NCI-H146 treated with DMSO at 0.1 percent for 48 hours (cell line): Measurements from ENCODE around the gene PDLIM7.
A peak's percentile ranks its signal among the peaks of the same experiment; 100 is the strongest.
"Not testable (repeated sequence)": the region's sequence is repeated elsewhere in the genome, so short reads cannot be mapped to it uniquely, and the experiment has no call there.

Experiments
- DNase-seq: peaks from one replicate; lab custom pipeline; 2025; ENCODE audit not compliant: unreplicated experiment; lab: John Stamatoyannopoulos, UW

Gene PDLIM7, protein sequence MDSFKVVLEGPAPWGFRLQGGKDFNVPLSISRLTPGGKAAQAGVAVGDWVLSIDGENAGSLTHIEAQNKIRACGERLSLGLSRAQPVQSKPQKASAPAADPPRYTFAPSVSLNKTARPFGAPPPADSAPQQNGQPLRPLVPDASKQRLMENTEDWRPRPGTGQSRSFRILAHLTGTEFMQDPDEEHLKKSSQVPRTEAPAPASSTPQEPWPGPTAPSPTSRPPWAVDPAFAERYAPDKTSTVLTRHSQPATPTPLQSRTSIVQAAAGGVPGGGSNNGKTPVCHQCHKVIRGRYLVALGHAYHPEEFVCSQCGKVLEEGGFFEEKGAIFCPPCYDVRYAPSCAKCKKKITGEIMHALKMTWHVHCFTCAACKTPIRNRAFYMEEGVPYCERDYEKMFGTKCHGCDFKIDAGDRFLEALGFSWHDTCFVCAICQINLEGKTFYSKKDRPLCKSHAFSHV

DNA sequence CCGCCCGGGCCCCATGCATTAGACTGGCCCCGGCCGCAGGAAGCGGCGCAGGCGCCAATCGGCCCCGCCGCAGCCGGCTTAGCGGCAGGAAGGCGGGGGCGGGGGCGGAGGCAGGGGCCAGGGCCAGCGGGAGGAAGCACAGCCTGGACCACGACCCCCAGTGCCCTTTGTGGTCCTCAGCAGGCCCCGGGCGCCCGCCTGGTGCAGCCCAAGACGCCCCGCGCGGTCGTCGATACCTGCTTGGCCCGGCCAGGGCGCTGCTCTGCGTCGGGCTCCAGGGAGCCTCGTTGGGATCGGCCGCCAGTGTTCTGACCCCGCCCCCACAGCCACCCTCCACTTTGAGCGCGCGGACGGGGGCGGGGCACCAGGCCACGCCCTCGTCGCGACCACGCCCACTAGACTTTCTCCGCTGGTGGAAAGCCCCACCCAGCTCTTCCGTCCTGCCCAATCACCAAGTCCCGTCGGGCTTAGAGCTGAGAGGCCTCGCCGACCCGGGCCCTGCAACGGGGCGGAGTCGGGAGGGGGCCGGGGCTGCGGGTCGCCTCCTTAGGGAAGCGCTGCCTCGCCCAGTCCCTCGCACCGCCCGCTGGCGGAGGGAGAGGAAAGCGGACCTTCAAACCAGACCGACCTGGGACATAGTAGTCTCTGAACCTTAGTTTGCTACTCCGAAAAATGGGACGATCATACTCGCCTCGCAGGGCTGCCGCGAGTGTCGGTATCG is at the start of gene PDLIM7:
TSS of gene PDLIM7 (minus strand) at position 313 of the 721 bp plus-strand sequence. CDS start 1,092 bp downstream, outside the sequence.
- DNase-seq, result peak; percentile 73

DNA sequence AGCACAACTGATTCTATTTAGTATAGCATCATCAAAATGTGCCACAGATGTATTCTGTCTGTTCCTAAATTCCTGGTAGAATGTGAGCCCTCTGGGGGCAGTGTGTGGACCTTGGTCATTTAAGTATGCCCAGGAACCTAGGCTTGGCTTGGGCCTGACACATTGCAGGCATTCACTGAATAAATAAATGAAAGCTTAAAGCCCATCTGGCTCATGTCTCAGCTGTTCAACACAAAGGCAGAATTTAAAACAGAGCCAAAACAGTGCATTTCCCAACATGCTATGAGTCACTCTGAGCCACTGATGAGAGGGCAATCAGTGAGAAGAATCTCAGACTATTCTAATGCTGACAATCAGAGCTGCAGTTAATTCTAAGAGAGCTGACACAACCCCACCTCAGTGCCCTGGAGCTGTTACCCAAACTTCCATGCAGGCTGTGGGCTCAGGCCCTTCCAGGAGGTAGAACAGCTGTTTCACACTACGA is 48.9 kb upstream of the PDLIM7 start:
- no peak for DNase-seq

DNA sequence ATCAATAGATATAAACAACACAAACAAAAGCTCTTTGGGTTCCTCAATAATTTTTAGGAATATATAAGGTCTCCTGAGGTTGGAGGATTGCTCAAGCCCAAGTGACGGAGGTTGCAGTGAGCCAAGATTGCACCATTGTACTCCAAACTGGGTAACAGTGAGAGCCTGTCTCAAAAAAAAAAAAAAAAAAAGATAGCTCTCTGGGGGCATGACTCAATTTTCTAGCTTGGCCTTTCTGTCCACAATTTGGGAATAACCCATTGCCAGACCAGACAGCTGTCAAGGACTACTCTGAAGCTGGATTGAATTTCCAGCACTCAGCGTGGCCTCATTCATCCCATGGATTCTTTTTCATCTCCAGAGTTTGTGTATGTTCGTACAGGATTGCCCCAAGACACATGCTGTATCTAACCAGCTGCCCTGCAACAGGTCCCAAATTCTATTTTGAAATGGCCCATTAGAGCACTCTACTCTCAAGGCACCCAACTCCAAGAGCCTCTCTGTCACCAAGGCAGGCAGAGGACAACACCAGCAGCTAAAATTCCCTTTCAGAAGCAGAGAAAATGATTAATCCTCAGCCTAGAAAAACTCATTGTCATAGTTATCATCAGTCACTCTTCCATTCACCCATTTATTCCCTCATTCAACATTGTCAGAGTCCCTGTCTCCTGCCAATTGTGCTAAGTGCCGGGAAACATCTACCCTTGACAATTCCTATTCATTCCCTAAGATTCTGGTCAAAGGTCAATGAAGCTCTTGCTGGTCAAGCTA is 48.3 kb upstream of the PDLIM7 start:
- DNase-seq, result no peak

DNA sequence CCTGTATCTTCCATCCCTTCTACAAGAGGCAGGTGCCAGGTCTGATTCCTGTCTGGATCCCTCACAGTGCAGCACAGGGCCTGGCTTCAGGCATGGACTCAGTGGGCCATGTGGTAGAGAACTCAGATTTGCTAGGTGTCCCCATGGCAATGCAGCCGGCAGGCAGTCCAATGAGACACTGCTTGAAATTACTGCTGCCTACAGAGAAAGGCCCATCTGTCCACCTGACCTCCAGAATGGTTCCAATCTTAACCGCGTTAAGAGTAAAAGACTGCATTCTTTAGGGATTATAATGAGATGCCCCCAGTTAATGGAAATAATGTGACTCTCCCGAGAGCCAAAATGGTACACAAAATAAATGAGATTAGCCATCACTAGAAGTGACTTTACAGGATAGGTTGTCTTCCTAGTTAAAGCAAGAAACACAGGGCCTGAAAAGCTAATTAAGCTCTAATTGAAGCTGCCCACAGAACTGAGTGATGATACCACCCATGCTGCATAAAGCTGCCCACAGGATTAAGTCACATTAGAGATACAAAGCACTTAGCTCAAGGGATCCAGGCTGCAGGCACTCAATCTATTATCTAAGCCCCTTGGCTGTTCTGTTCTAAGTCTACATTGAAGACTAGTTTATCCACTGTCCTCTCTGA is 45.5 kb upstream of the PDLIM7 start:
- DNase-seq, result no peak

DNA sequence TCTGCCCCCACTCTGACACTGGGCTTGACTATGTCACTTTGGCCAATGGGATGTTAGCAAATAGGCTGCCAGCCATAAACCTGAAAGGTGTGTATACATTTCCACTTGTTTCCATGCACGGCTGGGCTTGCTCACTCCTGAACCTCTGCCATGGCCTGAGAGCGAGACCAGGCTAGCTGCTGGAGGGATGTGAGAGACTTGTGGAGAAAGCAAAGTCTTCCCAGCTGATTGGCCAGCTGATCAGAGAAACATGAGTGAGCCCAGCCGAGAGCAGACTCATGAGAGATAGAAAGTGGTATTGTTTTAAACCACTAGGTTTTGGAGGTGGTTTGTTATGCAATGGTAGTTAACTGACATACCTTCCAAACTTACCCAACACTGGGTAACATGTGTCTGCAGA is 43.0 kb upstream of the PDLIM7 start:
- DNase-seq, result no peak

DNA sequence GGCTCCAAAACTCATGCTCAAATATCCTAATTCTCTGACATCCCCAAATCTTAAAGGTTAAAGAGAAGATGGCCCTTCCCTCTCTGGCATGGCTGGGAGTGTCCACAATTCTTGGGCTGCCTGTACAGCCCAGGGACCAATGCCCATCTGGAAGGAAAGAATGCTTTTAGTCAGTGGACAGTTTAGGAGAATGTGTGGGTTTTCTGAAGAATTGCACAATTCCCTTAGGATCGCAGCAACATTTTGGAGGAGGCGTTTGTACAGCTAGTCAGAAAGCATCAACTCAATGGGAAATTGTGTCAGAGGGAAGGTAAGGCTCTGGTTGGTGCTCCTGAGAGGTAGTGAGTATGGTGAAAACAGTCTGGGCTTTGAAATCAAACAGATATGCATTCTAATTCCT is 42.0 kb upstream of the PDLIM7 start:
- DNase-seq, result no peak

DNA sequence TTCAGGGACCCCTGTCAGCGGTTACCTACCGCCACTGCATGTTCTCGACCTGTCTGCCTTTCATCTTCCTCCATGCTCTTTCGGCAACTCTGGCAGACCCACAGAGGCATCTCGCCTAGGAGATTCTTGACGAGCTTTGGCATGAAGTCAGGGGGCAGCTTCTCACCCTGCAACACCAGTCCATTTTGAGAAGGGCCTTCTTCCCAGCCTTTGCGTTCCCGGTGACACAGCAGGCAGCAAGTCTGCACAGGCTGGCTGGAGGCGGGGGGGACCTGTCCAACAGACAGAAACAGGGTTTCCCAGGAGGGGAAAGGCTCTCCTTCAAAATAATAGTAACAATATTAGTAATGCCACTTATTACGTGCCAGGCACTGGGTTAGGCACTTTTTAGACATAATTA is 41.5 kb upstream of the PDLIM7 start:
- no peak for DNase-seq

DNA sequence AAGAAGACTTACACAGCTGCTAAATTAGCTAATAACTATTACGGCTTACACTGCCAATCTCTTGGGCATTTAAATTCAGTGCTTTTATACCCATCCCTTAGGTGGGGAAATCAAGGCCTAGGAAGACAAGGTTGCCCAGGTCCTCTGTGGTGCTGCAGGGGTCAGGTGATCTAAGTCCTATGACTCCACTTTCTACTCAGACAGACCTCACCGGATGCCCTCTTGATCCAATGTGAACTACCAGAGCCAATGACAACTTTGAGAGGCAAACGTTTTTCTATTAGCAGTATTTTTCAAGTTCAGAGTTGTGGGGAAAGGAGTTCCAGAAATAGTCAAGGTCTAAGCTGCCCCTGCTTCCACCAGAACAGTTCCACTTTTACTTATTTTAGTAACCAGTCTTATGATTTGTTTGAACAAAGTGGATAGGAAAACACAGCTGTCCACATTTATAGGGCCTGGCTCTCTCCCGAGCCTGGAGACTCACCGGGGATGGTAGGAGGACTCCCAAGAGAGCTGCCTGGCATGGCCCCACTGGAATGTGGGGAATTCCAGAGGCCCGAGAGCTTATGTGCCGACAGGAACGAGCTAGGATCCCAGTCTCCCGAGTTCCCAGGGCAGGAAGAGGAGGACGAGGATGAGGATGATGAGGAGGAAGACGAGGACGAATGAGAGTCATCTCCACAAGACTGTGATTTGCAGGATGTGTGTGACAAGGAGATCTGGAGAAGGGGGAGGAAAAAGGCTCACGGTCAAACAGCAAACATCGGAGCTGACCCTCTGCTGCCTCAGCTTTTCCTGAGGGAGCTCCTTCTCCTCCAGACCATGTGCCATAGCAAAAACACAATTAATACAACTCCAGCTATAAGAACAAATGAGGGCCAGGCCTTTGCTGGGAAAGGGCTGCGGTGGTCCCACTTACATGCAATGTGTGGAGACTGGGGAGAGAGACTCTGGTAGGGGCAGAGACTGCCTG is 40.3 kb upstream of the PDLIM7 start:
- DNase-seq, result no peak

DNA sequence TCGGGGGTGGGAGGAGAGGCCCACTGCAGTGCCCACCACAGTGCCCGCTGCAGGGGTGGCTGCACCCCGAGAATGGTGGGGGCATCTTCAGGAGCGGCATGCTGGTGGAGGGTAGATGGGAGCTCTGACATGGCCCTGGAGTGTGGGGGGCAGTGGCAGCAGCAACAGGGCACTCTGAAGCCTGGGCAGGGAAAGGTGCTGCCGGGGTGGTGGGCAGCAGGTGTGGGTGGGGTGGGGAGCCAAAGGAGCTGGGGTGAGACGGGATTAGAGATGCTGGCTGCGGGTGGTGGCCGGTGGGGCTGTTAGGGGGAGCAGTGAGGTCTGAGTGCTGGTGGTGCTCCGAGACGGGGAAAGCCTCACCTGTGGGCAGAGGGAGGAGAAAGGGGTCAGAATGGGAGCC is 39.0 kb upstream of the PDLIM7 start:
- no peak for DNase-seq

DNA sequence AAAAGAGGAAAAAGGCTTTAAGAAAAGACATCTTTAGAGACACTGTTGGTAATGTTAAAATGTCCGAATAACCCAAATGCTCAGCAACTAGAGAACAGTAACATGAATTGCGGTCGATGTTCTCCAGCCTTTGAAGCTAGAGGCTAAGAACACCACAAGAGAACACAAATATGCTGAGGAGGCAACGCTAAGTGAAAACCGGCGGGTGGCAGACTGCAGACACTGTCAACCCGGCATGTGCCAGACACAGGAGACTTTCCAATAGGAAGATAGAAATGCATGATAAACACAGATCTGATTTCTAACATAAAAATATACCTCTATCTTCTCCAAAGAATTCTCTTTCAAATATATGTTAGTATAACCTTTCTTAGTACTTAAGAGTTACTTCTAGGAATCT is 37.7 kb upstream of the PDLIM7 start:
- no peak for DNase-seq

DNA sequence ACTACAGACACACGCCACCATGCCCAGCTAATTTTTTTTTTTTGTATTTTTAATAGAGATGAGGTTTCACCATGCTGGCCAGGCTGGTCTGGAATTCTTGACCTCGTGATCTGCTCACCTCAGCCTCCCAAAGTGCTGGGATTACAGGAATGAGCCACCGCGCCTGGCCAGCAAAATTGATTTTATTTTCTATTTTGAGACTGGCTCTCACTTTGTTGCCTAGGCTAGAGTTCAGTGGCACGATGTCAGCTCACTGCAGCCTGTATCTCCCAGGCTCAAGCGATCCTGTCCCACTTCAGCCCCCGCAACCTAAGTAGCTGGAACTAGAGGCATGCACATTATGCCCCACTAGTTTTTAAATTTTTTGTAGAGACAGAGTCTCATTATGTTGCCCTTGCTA is 37.0 kb upstream of the PDLIM7 start:
- DNase-seq, result not testable (repeated sequence)

DNA sequence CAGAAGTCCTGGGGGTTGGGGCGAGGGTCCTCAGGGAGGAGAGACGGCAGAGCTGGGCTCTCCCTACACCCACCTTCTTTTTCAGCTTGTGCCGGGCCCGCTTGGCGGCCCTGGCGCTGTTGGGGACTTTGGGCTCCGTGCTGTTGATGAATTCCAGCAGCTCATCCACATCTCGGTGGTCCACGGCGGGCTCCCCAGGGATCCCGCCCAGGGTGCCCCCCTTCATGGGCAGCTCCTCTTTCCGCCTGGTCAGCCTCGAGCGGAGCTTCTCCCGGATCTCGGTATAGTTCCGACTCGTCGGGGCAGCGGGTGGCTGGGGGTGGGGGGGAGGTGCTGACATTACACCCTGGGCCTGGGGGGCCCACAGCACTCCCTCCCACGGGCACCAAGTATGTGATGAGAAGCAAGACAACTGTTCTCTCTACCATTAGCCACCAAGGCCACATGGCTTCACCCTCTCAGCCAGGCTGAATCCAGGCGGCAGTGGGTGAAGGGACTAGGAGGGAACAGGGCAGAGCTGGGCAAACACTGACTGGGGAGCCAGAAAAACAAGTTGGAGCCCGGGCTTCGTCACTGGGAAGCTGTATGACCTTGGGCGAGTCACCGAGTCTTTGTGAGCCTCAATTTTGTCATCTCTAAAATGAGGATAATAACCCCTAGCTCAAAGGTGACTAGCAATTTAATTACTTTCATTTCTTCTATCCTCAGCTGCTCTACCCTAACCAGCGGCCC is 34.0 kb upstream of the PDLIM7 start:
- DNase-seq, result no peak

DNA sequence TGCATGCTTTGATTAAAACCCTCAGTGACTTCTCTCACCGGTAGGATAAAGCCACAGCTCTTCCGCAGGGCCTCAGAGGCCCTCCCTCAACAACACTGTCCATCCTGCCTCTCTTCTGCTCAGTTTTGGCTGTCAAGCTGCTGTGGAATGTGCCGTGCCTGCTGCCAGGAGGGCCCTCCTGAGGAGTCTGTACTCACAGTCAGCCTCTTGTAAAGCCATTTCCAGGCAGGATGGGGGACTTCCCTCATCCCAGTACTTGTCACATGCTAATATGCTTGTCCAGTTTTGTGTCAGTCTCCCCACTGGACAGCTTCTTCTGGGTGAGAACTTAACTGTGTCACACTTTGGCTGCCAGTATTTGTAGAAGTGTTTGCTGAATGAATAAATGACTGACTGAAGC is 33.2 kb upstream of the PDLIM7 start:
- no peak for DNase-seq

DNA sequence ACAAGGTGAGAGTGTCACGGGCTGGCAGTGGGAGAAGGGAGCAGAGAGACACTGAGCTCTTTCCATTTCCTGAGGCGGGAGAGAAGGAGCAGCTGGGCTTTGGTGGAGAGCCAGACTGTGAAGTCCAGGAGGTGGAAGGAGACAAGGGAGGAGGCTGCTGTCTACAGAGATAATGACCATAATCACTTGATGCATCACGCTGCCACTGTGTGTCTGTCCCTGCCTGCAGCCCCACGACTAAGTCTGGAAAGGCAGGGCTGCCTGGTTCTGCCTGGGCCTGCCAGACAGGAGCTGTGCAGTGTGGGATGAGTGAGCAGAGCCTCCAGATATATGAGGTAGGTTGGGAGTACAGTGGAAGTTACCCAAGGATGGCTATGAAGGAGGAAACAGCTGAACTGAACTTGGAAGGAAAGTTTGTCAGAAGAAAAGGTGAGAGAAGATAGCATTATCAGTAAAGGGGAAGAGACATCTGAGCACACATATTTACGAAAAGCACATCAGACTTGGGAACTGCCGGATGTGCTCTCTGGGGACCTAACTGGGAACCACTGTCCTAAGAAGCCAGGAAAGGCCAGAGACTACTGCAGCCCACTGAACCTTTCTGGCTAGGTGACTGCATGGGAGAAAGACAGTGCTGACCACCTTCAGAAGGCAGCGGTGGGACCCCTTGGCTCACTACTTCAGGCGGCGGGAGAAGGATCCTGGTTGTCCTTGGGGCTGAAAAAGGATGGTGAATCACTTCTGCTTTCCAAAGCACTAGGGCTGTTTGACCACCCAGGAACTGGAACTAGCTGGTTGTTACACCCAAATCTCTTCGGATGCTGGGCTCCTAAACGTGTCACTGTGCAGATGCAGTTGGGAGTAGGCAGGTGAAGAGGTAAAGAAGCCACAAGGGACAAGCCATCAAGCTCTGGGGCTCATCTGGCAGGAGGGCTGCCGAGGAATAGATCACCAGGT is 32.1 kb upstream of the PDLIM7 start:
- DNase-seq, result no peak

DNA sequence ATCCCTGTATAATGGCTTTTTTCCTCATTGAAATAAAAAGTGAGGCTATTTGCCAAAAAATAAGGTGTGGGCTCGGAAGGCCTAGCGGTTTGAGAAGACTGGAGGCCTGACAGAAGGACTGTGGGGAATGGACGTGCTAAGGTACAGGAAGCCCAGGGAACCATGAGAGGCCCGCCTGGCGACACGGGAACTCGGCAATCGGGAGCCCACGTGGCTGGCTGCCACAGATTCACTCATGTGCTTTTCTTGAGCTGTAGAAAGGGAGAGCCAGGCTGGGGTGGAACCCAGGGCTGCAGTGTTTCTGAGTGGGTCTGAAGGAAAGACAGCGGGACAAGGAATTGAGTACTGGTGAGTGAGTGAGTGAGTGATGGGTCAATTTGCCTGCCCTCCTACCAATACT is 31.2 kb upstream of the PDLIM7 start:
- DNase-seq, result no peak

DNA sequence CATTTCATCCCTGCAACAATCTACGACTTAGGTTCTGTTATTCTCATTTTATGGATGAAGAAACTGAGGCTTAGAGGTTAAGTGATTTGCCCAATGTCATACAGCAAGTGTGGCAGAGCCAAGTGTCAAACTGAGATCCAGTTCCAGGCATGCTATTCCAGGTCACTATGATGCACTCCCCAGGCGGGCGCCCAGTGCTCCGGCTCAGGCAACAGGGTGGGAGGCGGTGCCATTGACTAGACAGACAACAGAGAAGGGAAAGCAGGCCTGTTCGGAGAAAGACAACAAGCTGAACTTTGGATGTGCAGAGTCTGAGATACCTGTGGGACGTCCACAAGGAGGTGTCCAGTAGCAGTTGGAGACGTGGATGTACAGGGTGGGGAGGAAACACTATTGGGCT is 30.2 kb upstream of the PDLIM7 start:
- no peak for DNase-seq

DNA sequence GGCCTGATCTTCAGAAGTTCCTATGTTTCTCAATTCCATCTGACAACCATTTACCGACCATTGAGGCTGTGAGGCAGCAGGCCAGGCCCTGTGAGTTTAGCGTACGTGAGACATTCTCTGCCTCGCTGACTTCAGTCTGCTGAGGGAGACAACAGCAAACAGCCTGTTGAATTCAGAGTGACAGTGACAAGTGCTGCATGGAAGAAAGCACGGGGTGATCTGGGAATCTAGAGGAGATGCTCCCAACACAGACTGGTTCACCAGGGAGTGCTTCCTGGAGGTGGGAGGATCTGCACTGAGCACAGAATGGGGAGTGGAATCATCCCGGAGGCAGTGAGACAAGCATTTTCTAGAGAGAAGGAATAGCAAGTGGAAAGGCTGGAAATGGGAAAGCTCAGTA is 29.4 kb upstream of the PDLIM7 start:
- DNase-seq, result no peak

DNA sequence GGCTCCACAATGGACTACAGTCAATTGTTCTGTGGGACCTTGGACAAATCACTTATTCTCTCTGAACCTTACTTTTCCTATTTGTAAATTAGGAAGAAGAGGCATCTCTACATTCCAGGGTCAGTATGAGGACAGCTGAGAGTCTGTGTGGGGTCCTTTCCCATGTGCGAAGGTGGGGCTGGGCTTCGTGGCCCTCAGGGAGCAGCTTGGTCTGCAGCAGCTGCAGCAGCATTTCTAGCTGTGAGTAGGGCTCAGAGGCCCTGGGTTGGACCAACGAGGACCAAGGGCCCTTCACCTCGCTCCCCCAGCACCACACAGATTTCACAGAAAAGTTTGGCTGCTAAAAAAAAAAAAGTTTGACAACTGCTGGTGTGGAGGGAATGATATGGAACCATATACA is 28.8 kb upstream of the PDLIM7 start:
- no peak for DNase-seq
